ACC112 (cell line): ENCODE data around the gene LRRC46.

Experiments used
- H2AFZ ChIP-seq: fragments of 200-600 bp; sonication (generic); one replicate; pipeline ENCODE4 v1.6.0; 2017; ENCODE audit warnings: antibody characterized with exemption, low read length; ENCODE audit not compliant: unreplicated experiment
- H3K27ac ChIP-seq: fragments of 200-600 bp; sonication (generic); 2 replicates; pipeline ENCODE4 v1.5.1; 2014; ENCODE audit warnings: low read depth, mild to moderate bottlenecking, antibody characterized with exemption, low read length, moderate library complexity
- H3K27me3 ChIP-seq: fragments of 200-600 bp; sonication (generic); 2 replicates; pipeline ENCODE4 v1.6.1; 2014; ENCODE audit warnings: mild to moderate bottlenecking, antibody characterized with exemption, low read length, moderate library complexity, mixed read lengths; ENCODE audit not compliant: insufficient read depth
- H3K36me3 ChIP-seq: fragments of 200-600 bp; sonication (generic); 2 replicates; pipeline ENCODE4 v1.6.1; 2016; ENCODE audit warnings: mild to moderate bottlenecking, antibody characterized with exemption, low read length, moderate library complexity, mixed read lengths; ENCODE audit not compliant: insufficient read depth
- H3K4me1 ChIP-seq: fragments of 200-600 bp; sonication (generic); one replicate; pipeline ENCODE4 v1.6.1; 2016; ENCODE audit warnings: low read length, mixed read lengths; ENCODE audit not compliant: insufficient read depth, unreplicated experiment, control insufficient read depth
- H3K4me3 ChIP-seq: fragments of 200-600 bp; sonication (generic); 2 replicates; pipeline ENCODE4 v1.5.1; 2014; ENCODE audit warnings: mild to moderate bottlenecking, low read depth, low read length
- H3K79me2 ChIP-seq: fragments of 200-600 bp; sonication (generic); one replicate; pipeline ENCODE4 v1.6.0; 2016; ENCODE audit warnings: low read length; ENCODE audit not compliant: control insufficient read depth, unreplicated experiment, insufficient read depth

Gene LRRC46

DNA sequence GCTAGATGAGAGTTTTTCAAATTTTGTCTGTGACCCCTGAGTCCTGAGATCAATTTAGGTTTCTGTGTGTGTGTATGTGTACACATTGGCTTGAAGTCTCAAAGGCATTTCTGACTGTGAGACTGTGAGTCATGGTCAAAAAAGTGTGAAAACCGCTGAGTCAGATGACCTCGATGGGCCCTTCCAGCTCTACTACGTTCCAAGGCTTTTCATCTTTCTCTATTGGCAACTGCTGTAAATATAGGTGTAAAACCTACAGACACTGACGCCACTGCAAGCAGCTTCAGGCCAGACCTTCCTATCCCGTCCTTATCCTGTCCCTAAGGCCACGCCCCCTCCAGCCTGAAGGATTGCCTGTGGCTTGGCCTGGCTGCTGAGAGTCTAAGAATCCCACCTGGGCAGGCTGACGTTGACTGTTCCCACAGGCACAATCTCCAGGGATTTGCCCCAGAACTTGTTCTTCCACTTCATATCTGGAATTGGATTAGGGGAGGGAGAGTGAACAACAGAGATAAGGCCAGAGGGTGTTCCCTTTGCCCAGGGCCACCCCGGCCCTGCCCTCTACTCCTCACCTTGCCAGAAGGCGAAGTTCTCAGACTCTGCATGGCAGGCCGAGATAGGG lies 21.2 kb upstream of the LRRC46 start:
- no peak overlapping the region for H3K4me3 ChIP-seq
- H3K27ac ChIP-seq, result peak overlapping the region; percentile 74
- 0 out of 2 replicates have a peak, but pooled peaks cover 5% of the 10 kb centered on the region for H3K36me3 ChIP-seq
- H3K4me1 ChIP-seq, result peaks cover 20% of the 10 kb centered on the region
- no peak overlapping the region for H2AFZ ChIP-seq
- H3K79me2 ChIP-seq, result no peaks in the 10 kb centered on the region
- no peaks in the 10 kb centered on the region for H3K27me3 ChIP-seq

DNA sequence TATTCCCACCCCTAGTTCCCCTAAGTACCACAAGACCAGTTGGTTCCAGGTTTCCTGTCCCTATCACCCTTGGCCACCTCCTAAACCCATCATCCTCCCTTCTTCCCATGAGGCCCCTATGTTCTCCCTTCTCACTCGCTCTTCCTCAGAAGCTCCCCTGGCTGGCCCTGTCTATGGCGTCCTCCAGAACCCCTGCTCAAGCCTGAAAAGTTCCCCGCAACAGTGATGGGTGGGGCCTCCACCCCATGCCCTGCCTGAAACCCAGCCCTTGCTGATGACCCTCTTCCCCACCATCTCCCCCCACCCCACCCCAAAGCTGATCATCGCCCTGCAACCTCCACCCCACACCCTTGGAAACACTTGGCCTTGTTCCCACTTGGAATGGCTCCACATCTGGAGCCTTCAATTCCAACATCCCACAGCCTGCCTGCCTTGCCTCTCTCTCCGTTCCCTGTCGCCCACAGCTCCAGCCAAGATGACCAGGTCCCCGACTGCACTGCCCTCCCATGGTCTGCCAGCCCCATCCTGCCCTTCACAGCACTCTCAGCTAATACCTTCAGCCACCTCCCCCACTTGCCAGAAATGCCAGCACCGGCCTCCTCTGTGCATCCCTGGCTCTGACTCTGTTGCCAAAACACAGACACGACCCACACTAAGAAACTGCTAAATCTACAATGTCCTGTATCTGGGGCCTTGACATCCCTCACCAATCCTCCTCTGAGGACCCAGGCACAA lies 20.4 kb upstream of the LRRC46 start:
- Histone ChIP-seq H3K79me2 (no peaks in the 10 kb centered on the region), H3K4me3 (no peak overlapping the region), H3K27me3 (no peaks in the 10 kb centered on the region), H3K27ac (peak overlapping the region; percentile 74; the same call in 1 of the 2 replicates), H2AFZ (no peak overlapping the region), H3K4me1 (peaks cover 20% of the 10 kb centered on the region), H3K36me3 (0 out of 2 replicates have a peak, but pooled peaks cover 5% of the 10 kb centered on the region)

DNA sequence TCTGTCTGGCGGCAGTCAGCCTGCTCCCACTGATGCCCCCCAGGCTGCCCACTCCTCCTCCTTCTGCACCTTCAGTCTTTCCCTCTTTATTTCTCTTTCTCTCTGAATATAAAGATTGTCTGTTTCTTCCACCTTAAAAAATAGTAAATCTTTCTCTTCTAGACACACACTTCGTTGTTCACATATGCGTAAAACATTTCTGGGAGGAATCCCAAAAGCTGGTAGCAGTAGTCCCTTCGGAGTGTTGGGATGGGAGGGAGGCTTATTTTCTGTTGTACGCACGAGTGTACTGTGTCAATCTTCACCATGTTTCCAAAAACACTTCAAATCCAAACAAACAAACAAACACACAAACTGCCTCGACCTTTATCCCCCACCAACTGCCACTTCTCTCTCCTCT lies 19.8 kb upstream of the LRRC46 start:
- H3K27me3 ChIP-seq, result no peaks in the 10 kb centered on the region
- no peak overlapping the region for H3K4me3 ChIP-seq
- H3K36me3 ChIP-seq, result 0 out of 2 replicates have a peak, but pooled peaks cover 5% of the 10 kb centered on the region
- no peak overlapping the region for H3K27ac ChIP-seq
- no peaks in the 10 kb centered on the region for H3K79me2 ChIP-seq
- no peak overlapping the region for H2AFZ ChIP-seq
- H3K4me1 ChIP-seq, result peaks cover 20% of the 10 kb centered on the region

DNA sequence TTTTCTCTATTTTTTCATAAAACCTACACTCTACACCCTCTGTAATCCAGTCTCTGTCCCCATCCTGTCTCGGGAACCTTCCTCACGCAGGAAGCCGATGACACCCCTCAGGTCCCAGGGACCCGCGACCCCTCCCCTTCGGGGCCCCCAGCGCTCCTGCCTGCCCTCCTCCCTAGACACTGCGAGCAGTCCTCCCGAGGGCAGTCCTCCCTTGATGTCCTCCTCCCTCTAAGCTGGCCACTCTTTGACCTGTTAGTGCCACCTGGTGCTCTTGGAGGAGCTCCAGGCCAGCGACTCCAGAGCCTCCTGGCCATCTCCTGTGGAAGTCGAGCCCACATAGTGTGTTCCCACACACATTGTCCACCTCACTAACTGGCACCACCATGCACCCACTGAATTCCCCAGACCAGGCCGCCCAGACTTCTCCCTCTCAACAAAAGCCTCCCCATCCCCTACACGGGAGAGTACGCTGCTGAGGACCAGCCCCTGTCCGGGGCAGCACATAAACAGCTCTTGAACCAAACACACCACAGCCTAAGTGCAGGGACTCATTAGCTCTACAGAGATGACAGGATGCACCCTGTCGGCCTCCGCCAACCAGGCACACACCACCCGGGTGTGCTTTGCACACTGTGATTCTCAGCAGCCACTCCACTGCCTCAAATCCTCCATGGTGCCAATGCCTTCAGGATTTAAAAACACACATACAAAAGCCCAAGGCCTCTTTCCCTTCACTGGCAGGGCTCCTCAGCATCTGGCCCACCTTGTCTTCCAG lies 19.1 kb upstream of the LRRC46 start:
- no peak overlapping the region for H3K4me3 ChIP-seq
- peaks cover 20% of the 10 kb centered on the region for H3K4me1 ChIP-seq
- H2AFZ ChIP-seq, result no peak overlapping the region
- H3K36me3 ChIP-seq, result 0 out of 2 replicates have a peak, but pooled peaks cover 5% of the 10 kb centered on the region
- H3K27ac ChIP-seq, result no peak overlapping the region
- H3K27me3 ChIP-seq, result no peaks in the 10 kb centered on the region
- H3K79me2 ChIP-seq, result no peaks in the 10 kb centered on the region

DNA sequence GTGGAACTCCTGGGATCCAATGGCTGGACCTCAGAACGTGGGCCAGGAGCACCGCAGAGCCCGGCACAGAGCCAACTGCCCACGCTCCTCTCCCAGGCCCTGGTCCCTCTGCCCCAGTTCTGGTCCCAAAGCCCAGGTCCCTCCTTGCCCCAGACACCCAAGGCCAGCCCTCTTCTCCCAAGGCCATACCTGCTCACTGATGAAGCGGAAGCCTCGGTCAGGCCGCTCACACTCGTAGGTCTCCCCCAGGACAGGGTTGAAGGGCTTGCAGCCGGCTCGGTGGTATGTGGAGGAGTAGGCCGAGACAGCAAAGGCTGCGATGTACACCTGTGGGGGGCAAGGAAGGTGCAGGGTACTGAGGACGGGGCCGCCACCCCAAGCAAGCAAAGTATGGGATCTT lies 18.4 kb upstream of the LRRC46 start:
- H3K27me3 ChIP-seq, result no peaks in the 10 kb centered on the region
- no peak overlapping the region for H3K27ac ChIP-seq
- peaks cover 20% of the 10 kb centered on the region for H3K4me1 ChIP-seq
- 0 out of 2 replicates have a peak, but pooled peaks cover 5% of the 10 kb centered on the region for H3K36me3 ChIP-seq
- no peak overlapping the region for H3K4me3 ChIP-seq
- no peaks in the 10 kb centered on the region for H3K79me2 ChIP-seq
- H2AFZ ChIP-seq, result no peak overlapping the region

DNA sequence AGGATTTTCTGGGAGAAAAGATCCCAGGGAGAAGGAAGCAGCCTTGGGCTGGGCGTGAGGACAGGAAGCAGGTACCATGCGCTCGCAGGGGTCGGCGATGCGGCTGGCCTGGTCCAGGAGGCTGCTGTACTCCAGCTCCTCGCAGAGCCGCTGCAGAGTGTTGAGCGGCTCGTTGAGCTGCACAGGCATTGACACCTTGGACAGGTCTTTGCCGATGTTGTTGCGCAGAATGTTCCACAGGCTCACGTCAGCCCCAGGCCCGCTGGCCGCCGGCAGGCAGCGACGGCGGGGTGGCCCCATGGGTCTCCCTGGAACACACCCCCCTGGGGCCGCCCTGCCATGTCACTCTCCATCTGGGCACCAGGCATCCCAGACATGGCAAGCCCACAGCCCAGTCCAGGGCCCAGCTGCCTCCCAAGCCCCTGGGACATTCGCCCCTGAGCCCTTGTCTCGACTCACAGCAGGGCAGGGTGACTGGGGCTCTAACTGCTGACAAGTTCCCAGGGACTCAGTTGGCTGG lies 17.9 kb upstream of the LRRC46 start:
- Histone ChIP-seq H3K36me3 (peaks cover 3% of the 10 kb centered on the region; the same call in 1 of the 2 replicates), H2AFZ (no peak overlapping the region), H3K27ac (no peak overlapping the region), H3K79me2 (no peaks in the 10 kb centered on the region), H3K27me3 (no peaks in the 10 kb centered on the region), H3K4me3 (no peak overlapping the region), H3K4me1 (peaks cover 20% of the 10 kb centered on the region)

DNA sequence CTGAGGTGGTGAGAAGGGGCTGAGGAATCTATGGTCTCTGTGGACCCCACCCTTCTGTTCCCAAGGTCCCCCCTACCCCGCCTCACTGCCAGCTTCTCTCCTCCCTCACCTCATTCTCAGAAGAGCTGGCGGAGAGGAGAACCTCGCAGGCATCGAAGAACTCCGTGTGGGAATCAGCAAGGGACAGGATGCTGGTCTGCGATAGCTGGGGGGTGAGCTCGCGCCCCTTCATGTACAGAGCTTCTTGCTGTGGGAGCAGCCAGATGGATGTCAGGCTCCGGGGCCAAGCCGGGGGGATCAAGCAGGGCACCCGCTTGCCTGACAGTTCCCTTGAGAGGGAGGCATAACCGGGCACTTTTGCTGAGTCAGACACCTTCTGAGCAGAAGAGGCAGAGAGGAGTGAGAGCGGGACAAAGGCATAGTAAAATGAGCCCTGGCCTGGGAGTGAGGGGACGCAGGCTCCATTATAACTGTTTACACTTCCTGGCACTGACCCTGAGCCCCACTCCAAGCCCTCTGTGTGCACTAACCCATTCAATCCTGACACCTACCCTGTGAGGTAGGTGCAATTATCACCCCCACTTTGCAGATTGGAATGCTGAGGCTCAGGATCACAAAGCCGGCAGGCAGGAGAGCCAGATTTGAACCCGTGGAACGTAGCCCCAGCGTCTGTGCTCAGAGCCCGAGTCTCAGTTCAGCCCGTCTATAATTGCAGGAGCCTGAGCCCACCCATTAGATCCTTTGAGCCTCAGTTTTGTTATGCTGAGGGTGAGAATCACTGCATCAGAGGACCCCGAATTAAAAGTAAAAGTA lies 16.2 kb upstream of the LRRC46 start:
- Histone ChIP-seq H3K79me2 (no peaks in the 10 kb centered on the region), H3K36me3 (no peaks in the 10 kb centered on the region; the same call in 1 of the 2 replicates), H3K4me1 (peaks cover 8% of the 10 kb centered on the region), H3K27me3 (no peaks in the 10 kb centered on the region), H2AFZ (no peak overlapping the region), H3K27ac (no peak overlapping the region), H3K4me3 (no peak overlapping the region)

DNA sequence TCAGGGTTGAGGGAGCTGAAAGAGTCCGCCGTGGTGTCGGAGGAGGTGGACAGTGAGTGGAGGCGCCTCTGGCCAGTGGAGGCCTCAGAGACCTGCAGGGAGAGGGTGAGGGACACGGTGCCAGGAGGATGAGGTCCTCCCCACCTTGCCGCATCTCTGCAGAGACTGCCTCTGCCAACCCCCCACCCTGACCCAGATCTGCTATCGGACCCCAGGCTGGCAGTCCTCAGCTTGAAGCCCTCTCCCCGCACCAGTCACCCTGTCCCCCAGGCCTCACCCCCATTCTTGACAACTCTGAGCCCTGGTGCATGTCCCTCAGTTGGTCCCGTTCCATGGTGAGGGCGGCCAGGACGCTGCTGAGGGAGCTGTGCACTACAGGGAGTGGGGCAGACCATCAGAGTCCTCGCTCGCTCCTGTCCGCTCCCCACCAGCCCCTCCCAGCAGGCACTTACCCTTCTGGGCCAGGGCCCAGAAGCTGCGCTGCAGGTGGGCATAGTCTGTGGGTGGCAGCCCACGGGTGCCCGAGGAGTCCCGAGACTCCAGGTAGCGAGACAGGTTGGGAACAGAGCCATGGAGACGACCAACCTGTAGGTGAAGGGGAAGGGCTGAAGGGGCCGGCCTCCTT lies 15.2 kb upstream of the LRRC46 start:
- Histone ChIP-seq H2AFZ (no peak overlapping the region), H3K4me1 (peaks cover 5% of the 10 kb centered on the region), H3K79me2 (no peaks in the 10 kb centered on the region), H3K36me3 (no peaks in the 10 kb centered on the region; the same call in 1 of the 2 replicates), H3K27me3 (no peaks in the 10 kb centered on the region), H3K4me3 (no peak overlapping the region), H3K27ac (no peak overlapping the region)

DNA sequence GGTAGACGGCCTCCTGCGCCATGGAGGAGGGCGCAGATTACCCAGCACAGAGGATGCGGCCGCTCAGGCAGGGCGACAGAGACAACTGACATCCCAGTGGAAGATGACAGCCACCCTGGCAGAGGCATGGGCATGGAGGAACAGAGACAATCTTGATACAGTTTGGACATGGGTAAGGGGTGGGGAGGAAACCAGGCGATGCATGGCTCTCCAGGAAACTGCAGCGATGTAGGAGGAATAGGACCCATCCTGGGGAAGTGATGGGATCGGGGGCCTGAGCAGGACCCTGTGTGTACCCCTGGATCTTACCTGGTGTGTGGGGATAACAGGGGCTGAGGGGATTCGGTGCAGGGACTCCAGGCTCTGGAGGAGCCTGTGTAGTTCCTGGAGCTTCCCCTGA lies 14.5 kb upstream of the LRRC46 start:
- no peak overlapping the region for H3K4me3 ChIP-seq
- H3K79me2 ChIP-seq, result no peaks in the 10 kb centered on the region
- H3K27me3 ChIP-seq, result no peaks in the 10 kb centered on the region
- no peaks in the 10 kb centered on the region; the same call in 1 of the 2 replicates for H3K36me3 ChIP-seq
- no peak overlapping the region for H2AFZ ChIP-seq
- H3K4me1 ChIP-seq, result peaks cover 6% of the 10 kb centered on the region
- no peak overlapping the region for H3K27ac ChIP-seq
